HG02588 (cell line): ENCODE data around the gene PIGK.
"Not testable (repeated sequence)": the region's sequence is repeated elsewhere in the genome, so short reads cannot be mapped to it uniquely, and the experiment has no call there.

Source experiments
- ATAC-seq: cut with Tn5 transposase; IDR thresholded peaks from one replicate; pipeline ENCODE4 v1.9.1; 2021; ENCODE audit warnings: mild to moderate bottlenecking, moderate library complexity; ENCODE audit not compliant: unreplicated experiment

Gene PIGK

DNA sequence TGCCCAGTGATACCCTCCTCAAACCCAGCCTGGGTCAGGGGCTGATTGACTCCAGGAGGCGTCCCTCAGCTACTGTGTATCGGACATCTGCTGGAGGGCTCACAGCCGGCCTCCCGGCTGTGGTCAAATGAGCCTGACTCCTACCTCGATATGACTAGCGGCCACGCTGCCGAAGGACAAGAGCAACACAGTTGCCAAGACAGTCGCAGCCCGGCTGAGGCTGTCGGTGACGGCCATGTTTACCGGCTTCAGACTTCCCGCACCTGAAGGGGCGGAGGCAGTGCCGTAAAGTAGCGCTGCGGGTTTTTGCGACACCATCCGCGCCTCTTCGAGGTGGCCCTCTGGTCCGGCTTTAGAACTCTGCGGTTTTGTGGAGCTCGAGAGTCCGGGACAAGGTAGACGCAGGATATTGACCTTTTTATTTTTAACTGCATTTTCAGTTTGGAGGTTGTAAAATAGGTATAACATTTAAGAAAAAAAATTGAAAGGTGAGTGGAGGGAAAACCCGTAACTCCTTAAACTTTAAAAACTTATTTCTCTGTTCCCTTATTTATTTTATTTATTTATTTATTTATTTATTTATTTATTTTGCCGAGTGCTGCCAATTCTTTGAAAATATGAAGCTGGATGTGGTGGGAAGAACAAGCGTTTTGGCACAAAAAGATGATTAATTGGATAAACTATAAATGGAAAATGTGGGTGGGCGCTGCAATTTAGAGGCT is at the start of gene PIGK:
TSS of gene PIGK (minus strand) at position 265 of the 722 bp plus-strand sequence. CDS start at position 237, 28 bp downstream.
- peak; percentile 94 for ATAC-seq

DNA sequence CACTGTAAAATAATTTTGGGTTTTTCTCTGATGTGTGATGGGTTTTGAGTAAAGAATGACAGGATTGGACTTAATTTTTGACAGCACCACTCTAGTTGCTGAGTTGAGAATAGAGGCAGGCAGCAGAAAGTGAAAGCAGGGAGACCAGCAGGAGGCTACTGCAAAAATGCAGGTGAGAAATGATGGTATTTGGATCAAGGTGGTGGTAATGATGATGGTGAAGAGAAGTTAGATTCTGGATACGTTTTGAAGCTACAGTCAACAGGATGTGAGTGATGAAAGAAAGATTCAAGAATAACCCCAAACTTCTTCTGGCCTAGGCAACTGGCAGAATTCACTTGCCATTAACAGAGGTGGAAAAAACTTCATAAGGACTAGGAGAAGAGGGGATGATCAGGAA is 47.8 kb upstream of the PIGK start:
- ATAC-seq, result no peak

DNA sequence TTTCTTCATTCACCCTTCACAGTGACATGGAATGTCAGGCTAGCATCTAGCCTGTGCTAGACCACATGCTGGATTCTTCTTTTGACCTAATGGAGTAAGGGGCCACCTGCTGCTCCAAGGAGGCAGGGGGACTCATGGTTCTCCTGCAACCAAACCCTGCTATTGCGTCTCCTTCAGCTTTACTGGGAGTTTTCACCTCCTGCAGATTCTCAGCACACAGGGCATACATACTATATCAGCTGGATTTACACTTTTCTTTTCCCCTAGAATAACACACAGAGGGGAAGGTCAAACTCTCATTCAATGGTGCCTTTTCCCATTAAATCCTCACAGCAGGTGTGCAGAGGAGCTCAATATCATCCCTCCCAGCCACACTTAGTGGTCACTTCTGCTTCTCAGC is 46.0 kb upstream of the PIGK start:
- no peak for ATAC-seq

DNA sequence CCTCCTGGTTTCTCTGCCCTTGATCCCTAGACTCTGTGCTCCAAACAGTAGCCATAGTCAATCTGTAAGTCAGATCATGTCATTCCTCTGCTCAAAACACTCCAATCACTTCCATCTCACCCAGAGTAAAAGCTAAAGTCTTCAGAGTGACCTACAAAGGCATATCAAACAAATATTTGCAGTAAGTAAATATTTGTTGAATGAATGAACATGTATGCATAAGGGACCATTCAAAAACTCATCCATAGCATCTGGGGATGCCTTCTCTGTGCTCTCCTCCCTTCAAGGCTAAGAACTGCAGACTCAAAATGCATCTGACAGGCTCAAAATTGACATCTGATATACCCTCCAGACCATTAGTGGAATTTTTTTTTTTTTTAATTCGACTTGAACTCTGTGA is 44.5 kb upstream of the PIGK start:
- ATAC-seq, result no peak

DNA sequence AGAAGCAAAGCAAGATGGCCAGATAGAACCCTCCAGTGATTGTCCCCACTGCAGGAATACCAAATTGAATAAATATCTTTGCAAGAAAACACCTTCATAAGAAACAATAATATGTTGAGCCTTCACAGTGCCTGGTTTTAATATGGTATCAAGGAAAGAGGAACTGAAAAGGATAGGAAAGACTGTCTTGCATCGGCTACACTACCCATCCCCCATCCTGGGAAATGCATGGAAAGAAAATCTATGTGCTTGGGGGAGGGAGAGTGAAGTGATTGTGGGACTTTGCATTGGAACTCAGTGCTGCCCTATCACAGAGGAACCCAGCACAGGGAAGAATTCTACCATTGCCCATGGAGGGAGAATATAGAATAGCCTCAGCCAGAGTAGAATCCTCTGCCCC is 34.0 kb upstream of the PIGK start:
- ATAC-seq, result no peak

DNA sequence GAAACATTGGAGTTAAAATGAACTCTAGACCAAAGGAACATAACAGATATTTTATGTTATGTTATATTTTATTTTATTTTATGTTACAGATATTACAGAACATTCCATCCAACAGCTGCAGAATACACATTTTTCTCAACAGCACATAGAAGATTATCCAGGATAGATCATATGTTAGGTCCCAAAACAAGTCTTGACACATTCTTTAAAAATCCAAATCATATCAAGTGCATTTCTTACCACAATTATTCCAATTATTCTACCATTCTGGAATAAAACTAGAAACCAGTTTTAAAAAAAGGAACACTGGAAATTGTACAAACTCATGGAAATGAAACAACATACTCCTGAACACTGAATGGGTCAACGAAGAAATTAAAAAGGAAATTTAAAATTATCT is 30.9 kb upstream of the PIGK start:
- no peak for ATAC-seq

DNA sequence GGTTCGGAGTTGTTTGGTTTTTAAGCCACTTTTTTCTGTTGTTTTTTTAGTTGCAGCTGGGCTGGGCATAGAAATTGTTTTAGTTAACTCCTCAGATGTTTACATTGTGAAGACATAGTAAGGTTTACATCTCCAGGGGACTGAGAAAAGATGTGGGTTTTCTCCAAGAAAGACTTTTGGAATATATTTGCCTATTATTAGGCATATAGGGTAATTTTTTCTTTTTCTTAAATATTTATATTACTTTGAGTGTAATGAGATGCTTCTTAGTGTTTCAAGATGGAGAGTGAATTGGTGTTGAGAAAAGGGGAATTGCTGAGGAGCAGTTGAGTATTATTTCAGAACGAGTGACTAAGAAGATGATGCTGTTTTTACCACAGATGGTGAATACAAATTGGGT is 26.6 kb upstream of the PIGK start:
- no peak for ATAC-seq

DNA sequence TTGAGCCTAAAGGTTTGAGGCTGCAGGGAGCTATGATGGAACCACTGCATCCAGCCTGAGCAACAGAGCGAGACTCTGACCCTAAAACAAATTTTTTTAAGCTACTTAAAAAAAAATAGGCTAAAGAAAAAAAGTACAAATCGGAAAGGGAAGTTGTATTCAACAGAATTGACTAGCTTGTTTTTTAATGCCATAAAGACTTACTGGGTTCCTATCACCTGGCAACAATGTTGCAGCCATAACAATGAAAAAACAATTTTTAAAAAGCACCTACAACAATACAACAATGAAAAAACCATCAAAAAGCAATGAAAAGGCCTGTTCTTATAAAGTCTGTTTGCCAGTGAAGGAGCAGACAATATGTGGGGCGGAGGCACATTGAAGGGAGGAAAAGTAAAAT is 20.1 kb upstream of the PIGK start:
- no peak for ATAC-seq

DNA sequence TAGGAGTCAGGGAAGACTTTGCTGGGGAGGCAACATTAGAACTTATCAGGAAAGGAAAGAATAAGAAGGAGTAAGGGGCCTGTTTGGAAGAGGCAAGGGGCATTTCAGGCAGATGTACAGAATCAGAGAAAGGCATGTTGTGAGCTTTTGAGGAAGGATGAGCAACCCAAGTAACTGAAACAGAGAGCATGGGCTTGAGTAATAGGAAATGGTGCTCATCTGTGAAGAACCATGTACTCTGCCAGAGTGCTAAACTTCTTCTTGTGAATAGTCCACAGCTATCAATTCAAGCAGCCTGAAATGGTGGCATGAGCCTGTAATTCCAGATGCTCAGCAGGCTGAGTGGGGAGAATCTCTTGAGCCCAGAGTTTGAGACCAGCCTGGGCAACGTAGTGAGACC is 19.2 kb upstream of the PIGK start:
- ATAC-seq, result no peak

DNA sequence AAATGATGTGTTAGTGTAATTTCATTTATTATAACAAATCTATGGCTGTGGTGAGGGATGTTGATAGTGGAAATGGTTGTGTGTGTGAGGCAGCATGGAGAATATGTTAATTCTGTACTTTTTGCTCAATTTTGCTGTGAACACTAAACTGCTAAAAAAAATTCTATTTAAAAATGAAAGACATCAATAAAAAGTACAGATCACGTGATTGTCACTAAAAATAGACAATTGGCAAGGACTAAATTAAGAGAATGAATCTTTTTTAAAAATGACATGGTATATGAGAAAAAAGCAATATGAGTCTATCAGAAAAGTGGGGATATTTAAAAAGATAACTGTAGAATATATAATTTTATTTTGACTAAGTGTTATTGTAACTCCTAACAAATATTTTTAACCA is 15.7 kb upstream of the PIGK start:
- no peak for ATAC-seq

DNA sequence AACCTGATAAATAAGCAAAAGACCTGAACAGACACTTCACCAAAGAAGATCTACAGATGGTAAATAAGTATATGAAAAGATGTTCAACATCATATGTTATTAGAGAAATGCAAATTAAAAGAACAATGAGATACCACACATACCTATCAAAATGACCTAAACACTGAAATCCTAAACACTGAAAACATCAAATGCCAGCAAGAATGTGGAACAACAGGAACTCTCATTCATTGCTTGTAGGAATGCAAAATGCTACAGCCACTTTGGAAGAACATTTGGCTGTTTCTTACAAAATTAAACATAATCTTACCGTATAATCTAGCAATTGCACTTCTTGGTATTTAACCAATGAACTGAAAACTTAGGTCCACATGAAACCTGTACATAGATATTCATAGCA is 14.9 kb upstream of the PIGK start:
- ATAC-seq, result no peak

DNA sequence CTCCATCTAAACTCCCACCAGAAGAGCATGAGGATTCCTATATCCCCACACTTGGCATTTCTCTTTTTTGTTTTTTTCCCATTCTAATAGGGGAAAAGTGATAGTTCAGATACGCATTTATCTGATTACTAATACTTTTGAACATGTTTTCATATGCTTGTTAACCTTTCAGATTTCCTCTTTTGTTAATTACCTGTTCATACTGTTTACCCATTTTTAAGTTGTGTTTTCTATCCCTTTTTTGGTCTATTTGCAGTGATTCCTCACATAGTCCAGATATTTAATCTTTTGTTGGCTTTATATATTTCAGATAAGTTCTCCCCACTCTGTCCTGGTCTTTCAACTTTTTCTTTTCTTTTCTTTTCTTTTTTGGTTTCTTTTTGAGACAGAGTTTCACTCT is 13.6 kb upstream of the PIGK start:
- no peak for ATAC-seq

DNA sequence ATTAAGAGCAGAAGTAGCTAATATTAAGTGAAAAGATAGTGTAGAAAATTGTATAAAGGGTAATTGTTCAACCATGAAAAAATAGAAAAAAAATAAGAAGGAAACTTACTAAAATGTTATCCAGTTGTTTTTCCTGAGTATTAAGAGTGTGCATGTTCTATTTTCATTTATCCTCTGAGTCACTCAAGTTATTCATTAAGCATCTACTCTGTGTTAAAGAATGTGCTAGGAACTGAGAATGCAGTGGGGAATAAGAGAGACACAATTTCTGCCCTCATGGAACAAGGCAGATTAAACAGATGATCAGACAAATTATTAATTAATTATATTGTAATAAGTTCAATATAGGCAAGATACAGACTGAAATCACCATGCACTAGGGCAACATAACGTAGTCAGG is 10.8 kb upstream of the PIGK start:
- no peak for ATAC-seq

DNA sequence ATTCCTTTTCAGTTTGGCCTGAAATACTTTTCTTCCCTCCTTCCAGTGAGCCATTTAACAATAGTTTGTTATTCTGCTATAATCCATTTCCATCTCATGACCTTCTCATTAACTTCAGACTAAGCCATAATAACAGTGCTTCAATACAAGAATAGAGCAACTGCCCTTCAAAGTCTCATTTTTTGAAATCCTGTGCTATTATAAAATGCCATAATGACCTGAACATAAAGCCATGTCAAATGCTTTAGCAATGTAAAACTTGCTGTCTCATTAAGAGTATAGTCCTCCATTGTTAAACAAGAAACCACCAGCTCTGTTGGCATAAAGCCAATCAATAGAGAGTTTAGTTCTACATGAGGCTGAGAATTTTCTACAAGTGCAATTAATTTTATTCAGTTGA is 9.6 kb upstream of the PIGK start:
- ATAC-seq, result no peak

DNA sequence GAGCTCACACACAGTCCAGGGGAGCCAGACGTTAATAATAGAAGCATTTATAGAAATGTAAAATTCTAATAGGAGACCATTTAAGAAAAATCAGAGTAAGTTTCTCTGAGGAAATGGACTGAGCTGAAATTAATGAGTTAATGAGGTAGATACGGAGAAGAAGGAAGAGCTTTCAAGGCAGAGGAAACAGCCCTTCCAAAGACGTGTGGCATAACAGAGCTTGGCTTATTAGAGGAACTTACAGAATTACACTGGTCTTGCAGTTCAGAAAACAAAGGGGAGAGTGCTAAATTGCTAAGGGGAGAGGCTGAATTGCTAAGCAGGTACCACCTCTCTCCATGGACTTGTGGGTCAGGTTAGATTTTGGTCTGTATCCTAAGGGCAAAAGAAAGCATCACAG is 8.2 kb upstream of the PIGK start:
- no peak for ATAC-seq

DNA sequence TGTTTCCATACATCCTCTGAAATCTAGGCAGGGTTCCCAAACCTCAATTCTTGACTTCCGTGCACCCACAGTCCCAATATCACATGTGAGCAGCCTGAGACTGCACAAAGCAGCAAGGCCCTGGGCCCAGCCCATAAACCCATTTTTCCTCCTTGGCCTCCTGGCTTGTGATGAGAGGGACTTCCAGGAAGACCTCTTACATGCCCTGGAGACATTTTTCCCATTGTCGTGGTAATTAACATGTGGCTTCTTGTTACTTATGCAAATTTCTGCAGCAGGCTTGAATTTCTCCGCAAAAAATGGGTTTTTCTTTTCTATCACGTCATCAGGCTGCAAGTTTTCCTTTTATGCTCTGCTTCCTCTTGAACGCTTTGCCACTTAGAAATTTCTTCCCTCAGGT is 3.3 kb upstream of the PIGK start:
- no peak for ATAC-seq

DNA sequence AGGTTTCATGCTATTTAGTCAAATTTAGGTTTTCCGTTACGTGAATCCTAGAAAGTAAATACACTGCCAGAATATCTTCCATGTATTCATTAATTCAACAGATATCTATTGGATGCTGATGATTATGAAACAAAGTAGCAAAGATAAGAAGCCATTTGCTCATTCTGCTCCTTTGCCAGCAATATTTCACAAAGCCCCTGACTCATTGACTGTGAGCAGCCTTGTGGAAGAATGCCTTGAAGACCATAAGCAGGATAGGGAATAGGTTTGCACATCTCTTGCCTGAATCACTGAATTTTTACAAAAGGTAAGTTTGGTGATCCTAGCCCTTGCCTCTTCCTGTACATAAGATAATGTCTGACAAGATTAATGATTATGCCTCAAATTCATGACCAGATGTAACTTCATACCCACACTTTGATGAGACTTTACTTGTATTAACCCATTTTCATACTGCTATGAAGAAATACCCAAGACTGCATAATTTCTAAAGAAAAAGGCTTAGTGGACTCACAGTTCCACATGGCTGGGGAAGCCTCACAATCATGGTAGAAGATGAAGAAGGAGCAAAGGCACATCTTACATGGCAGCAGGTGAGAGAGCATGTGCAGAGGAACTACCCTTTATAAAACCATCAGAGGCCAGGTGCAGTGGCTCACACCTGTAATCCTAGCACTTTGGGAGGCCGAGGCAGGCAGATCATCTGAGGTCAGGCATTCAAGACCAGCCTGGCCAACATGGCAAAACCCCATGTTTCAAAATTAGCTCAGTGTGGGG is 1.6 kb upstream of the PIGK start:
- no peak for ATAC-seq

DNA sequence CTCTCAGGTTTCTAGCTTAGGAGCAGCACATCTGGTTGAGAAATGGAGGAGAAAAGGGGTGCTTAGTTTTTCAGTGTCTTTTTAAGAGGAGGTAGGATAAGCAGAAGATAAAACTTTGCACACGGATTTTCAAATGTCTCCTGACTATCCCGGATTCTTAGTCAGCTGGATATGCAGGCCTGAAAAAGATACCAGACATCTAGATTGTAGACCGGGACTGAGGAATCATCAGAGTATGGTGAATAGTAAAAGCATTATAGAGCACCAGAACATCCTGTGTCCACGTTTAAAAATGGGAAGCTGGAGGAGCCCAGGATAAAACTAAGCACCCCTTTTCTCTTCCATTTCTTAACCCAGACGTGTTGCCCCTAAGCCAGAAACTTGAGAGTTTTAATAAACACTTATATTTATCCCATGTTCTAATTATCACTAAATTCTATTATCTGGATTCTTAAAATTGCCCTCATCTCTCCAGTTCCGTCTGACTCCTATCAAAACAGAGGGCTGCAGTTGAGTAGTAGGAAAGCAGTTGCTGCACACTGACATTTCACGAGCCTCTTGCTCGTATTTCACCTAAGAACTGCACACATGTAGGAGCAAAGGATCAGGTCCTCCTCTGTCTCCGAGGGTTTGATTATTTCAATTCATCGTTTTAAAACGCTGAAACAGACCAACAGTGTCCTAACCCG is 609 bp downstream of the PIGK start:
- ATAC-seq, result peak; percentile 32

DNA sequence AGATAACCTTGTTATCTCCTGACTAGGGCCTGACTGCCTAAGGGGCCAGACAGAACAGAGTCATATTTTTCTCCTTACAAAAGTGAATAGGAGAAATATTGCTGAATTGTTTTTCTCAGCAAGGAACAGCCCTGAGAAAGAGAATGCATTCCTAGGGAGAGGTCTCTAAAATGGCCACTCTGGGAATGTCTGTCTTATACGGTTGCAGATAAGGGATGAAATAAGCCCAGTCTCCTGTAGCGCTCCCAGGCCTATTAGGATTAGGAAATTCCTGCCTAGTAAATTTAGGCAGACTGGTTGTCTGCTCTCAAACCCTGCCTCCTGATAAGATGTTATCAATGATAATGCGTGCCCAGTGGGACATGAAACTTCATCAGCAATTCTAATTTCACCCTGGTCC is 15.2 kb downstream of the PIGK start:
- not testable (repeated sequence) for ATAC-seq

DNA sequence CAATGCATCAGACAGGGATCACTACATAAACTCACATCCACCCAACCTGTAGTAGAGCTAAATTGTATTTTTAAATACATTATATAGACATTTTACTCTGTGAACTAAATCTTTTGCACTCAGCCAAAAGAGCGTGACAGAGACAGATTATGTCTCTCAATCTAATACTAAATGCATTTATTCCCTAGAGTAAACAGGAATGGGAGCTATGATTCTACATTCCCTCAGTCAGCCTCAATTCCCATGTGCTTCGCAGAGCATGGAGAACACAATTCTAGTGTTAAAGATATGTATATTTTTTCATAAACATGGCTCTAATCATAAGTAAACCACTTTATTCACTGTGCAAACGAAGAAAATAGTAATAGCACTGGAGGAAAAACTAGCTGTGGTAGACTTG is 16.5 kb downstream of the PIGK start:
- no peak for ATAC-seq

DNA sequence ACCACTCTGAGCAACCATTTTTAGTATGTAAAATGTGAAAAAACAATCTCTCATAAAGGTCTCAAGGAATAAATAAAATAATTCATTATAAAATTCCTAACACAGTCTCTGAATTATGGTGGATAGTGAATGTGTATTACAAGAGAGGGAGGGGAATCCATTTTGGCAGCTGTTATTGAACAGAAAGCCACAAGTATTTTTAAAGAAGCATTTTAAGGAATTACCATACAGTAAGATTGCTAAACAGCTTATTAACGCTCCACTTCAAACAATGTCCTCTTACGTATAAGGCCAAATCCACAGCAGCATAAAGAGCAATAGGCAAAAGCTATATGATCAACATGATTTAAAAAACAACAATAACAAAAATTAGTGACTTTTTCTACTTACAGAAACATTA is 18.4 kb downstream of the PIGK start:
- ATAC-seq, result no peak

DNA sequence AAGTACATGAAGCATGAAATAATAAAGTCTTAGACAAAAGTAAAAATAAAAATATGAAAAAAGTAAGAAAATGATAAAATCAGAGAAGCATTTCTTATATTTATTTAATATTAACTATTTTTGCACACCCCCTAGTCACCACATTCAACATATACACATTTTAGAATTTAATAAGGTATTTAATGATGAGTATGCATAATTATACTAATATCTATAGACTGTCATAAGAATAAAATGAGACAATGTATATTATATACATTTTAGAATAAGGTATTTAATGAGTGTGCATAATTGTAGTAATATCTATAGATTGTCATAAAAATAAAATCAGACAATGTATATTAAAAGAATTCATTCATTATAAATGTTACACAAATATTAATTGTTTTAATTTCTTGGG is 18.9 kb downstream of the PIGK start:
- no peak for ATAC-seq
